Measurements from ENCODE around the gene REEP1.

REEP1 gene

DNA sequence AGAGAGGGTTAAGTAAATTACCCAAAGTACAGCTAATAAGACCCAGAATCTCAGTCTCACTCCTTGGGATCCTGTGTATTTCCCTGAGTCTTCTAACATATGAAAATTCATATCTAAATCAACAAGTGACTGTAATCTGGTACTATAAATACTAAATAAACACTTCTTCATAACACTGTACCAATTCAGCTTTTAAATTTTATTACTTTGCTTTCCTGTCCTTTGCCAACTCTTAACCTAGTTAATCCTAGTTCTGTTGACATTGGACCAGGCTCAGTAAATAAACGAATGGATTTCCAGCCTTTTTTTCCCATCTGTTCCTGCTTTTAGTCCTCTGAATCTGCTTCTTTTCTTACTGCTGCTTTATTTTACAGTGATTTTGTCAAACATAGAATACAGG, 124.4 kb downstream of the REEP1 start:
- ChIA-PET CTCF (interaction anchor here (1.2 to 12.2 kb wide), 3 partner anchors 8 to 157 kb away, joined by 5 to 195 read pairs (median 5); no protein-coding TSS in a partner anchor), POLR2A (no interaction called here)
- TF ChIP-seq, protein P1, sequence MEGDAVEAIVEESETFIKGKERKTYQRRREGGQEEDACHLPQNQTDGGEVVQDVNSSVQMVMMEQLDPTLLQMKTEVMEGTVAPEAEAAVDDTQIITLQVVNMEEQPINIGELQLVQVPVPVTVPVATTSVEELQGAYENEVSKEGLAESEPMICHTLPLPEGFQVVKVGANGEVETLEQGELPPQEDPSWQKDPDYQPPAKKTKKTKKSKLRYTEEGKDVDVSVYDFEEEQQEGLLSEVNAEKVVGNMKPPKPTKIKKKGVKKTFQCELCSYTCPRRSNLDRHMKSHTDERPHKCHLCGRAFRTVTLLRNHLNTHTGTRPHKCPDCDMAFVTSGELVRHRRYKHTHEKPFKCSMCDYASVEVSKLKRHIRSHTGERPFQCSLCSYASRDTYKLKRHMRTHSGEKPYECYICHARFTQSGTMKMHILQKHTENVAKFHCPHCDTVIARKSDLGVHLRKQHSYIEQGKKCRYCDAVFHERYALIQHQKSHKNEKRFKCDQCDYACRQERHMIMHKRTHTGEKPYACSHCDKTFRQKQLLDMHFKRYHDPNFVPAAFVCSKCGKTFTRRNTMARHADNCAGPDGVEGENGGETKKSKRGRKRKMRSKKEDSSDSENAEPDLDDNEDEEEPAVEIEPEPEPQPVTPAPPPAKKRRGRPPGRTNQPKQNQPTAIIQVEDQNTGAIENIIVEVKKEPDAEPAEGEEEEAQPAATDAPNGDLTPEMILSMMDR (IDR thresholded peaks at IDR 0.05; ENCODE audit: insufficient read depth, low read length, missing control alignments), result no peak
- no peak overlapping the region for H3K4me3 ChIP-seq (ENCODE audit: low read depth, low read length)
- no peak for DNase-seq (ENCODE audit: low read depth, low spot score)

DNA sequence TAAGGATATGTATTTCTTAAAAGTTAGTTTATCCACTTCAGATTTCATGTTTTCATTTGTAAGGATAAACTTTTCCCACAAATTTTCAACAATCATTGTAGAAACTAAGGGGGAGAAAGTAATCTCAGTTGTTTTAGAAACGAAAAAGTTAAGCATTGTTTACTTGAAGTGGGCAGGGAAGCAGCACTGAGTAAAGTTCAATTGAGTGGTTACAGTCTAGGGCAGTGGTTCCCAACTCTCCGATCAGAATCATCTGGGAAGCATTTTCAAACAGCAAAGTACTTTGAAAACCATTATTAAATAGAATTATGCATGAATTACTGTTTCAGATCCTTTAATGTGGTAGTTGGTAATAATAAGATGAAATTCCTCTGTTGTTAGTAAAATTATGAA, 125.6 kb downstream of the REEP1 start:
- no peak overlapping the region for H3K4me3 ChIP-seq (ENCODE audit: low read depth, low read length)
- TF ChIP-seq, protein P1 (IDR thresholded peaks at IDR 0.05; ENCODE audit: insufficient read depth, low read length, missing control alignments), result no peak
- CTCF ChIA-PET, result interaction anchor here (1.1 kb wide), 1 partner anchor 10 kb away, joined by 3 read pairs; no protein-coding TSS in a partner anchor
- DNase-seq (ENCODE audit: low read depth, low spot score), result no peak
- POLR2A ChIA-PET, result no interaction called here

DNA sequence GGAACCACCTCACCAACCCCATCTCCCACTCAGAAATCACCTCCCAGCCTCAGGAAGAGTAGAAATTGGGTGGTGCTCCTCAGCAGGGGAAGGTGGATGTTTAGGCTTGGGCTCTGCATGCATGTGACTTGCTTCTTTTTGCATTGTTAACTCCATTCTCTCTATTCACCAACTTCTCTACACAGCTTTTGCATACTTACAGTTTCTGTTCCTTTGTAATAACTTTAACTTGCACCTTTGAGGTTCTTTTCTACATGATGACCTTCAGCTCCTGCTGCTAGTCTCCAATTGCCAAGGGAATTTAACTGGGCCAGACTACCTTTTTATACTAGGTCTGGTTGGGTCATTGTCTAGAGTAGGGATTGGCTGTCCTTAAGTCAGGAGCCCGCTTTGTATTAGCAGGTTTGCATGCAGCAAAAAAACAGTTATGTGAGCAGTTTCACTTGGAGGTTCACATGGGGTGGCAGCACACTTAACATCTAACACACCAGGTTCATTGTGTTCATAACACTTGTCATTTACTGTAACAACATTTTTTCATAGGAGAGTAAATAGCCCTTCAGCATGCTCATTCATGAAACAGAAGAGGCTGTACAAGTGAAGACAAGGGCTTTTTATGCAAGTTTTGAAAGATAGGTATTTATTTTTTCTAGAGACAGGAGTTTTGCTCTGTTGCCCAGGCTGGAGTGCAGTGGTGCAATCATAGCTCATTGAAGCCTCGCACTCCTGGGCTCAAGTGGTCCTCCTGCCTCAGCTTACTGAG, 126.2 kb downstream of the REEP1 start:
- TF ChIP-seq, protein P1 (IDR thresholded peaks at IDR 0.05; ENCODE audit: insufficient read depth, low read length, missing control alignments), result no peak
- DNase-seq (ENCODE audit: low read depth, low spot score), result no peak
- POLR2A ChIA-PET, result no interaction called here
- no peak overlapping the region for H3K4me3 ChIP-seq (ENCODE audit: low read depth, low read length)
- CTCF ChIA-PET, result interaction anchor here (1.1 to 1.3 kb wide), 2 partner anchors 9 to 11 kb away, joined by 3 to 5 read pairs; no protein-coding TSS in a partner anchor

DNA sequence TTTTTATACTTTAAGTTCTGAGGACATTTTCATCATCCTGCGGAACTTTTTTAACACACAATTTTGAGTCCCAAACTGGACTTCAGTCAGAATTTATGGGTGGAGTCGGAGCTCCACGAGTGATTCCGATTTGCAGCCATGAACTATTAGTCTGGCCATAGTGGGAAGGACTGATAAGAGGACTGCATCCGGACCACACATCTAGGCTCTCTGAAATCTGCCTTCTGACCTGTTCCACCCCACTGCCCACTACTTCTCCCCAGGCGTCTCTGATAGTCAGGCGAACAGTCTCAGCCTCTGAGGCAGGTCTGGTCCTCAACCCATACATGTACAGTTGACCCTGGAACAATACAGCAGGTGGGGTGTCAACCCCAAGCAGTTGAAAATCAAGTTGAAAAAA, 133.0 kb downstream of the REEP1 start:
- TF ChIP-seq, protein P1 (IDR thresholded peaks at IDR 0.05; ENCODE audit: insufficient read depth, low read length, missing control alignments), result no peak
- ChIA-PET POLR2A (no interaction called here), CTCF (interaction anchor here (1.2 kb wide), 1 partner anchor 16 kb away, joined by 5 read pairs; no protein-coding TSS in a partner anchor)
- DNase-seq (ENCODE audit: low read depth, low spot score), result no peak
- no peak overlapping the region for H3K4me3 ChIP-seq (ENCODE audit: low read depth, low read length)

DNA sequence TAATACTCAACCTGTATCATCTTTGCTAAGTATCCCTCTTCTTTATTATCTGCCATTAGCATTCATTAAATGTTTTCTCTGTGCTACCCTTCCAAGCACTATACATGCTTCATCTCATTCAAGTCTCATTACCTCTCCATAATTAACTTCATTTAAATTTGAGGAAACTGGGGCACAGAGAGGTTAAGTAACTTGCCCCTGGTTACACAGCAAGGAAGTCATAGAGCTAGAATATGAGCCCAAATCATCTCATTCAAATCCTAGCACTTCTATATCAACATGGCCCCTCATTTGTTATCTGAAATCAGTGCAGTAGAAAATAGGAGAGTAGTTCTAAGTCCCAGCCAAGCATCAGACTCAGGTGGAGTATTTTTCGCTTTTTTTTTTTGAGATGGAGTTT, 133.8 kb downstream of the REEP1 start:
- ChIA-PET CTCF (interaction anchor here (1.2 kb wide), 1 partner anchor 17 kb away, joined by 5 read pairs; no protein-coding TSS in a partner anchor), POLR2A (no interaction called here)

DNA sequence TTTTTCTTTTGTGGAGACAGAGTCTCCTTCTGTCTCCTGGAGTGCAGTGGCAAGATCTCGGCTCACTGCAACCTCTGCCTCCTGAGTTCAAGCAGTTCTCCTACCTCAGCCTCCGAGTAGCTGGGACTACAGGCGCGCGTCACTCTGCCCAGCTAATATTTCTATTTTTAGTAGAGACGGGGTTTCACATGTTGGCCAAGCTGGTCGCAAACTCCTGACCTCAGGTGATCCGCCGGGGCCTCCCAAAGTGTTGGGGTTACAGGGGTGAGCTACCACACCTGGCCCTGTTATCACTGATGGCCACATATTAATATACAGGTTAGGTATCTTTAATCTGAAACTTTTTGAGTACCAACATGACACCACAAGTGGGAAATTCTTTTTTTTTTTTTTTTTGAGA, 134.7 kb downstream of the REEP1 start:
- no peak for DNase-seq (ENCODE audit: low read depth, low spot score)
- H3K4me3 ChIP-seq (ENCODE audit: low read depth, low read length), result no peak overlapping the region
- TF ChIP-seq, protein P1 (IDR thresholded peaks at IDR 0.05; ENCODE audit: insufficient read depth, low read length, missing control alignments), result no peak
- POLR2A ChIA-PET, result no interaction called here
- CTCF ChIA-PET, result interaction anchor here (1.7 to 3.6 kb wide), 2 partner anchors 18 to 169 kb away, joined by 3 to 12 read pairs; no protein-coding TSS in a partner anchor

More for the DNA sequence above, 133.8 kb downstream of the REEP1 start:
- no peak for DNase-seq (ENCODE audit: low read depth, low spot score)
- TF ChIP-seq, protein P1 (IDR thresholded peaks at IDR 0.05; ENCODE audit: insufficient read depth, low read length, missing control alignments), result no peak
- H3K4me3 ChIP-seq (ENCODE audit: low read depth, low read length), result no peak overlapping the region
